Non-pigmented ciliary epithelial cell (primary cell): ENCODE measurements around the gene FGF4.

Source experiments
- DNase-seq: peaks from one replicate; pipeline ENCODE4 v3.0.0-alpha.2; 2010; ENCODE audit warnings: low read depth

Gene FGF4

DNA sequence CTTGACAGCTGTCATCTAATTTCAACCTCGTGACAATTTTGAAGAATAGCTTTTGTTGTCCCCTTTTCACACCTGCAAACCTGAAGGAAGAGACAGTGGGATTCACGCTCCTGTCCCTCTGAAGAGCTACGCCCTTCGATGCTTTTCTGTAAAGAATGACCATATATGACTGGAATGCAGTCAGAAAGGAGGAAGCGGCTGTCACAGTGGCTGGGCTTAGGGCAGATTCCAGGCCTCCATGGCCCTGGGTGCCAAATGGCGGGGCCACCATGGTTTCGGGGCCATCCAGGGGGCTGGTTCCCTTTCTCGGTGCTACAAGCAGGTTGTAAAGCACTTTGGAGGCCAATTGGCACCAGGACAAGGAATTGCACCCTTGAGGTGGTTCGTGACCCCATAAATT is 49.1 kb downstream of the FGF4 start:
- DNase-seq, result no peak

DNA sequence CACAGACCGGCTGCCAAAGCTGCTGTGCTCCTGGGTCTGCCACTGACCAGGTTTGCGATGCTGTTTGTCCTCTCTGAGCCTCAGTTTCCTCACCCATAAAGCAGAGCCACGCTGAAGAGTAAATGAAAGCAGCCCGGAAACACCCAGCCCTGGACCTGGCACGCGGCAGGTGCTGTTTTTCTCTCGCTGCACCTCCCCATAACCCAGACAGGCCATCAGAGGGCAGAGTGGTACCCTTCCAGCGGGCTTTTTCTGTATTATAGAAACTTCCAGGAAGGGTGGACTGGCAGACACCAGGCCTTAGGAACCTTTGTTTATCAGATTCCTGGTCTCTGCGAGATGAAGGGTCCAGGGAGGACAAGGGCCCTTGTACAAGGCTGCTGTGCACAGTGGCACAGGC is 53.4 kb downstream of the FGF4 start:
- no peak for DNase-seq

DNA sequence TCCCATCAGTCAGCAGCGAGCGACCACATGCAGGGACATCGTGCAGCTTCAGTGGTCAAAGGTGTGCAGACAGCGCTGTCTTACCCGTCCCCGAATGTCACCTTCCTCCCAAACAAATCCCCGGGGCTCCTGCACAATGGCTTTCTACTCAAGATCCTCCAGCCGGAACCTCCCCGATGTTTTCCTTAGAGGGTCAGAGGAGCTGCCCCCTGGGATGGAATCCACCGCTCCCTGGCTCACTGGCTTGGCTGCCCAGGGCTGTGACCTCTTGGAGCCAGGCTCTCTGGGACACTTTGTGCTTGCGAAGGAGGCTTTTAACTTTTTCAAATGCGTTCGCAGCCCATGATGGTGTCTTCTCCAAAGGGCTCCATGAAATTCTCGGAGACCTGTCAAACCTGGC is 54.0 kb downstream of the FGF4 start:
- DNase-seq, result no peak
